NOMO-1 (cell line): ENCODE results near the gene GAB2.

Experiments
- DNase-seq, 2 experiments: peaks; one replicate each; lab custom pipeline; 2025; ENCODE audit not compliant: unreplicated experiment in 2 of 2; lab: John Stamatoyannopoulos, UW

Gene GAB2

DNA sequence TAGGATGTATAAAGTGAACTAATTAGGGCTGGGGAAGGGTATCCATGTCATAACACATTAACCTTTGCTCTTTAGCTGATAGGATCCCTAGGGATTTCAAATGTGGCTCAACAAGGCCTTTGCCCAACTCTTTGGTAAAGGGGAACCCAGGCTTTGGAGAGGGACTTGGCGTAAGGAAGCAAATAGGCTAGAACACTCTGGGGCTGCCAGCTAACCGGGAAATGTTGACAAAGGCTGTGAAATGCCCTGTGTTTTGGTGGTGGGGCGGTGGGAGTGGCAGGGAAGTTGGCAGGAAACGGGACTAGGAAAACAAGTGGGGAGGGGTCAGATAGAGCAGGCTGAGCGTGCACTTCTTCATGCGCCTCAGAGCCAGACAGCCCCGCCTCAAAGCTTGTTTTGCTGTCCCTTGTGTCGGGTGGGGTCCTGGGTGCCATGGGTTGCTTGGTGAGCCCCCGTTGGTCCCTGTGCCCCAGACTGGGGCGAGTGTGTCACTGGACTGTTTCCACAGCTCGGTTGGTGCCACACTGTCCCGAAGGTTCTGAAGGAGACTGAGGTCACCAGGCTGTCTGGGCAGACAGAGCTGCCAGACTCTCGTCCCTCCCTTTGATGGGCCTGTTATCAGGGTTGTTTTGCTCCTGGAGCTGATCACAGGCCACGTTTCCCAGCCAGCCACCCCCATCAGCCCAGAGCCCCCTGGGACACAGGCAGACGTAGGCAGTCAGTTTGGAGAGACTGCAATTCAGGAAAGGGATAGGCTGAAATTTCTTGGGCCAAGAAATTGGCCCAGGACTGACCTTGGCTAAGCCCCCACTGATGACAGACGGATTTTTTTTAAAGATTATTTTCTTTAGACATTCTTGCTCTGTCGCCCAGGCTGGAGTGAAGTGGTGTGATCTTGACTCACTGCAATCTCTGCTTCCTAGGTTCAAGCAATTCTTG lies 248.8 kb downstream of the GAB2 start:
- no peak for DNase-seq

DNA sequence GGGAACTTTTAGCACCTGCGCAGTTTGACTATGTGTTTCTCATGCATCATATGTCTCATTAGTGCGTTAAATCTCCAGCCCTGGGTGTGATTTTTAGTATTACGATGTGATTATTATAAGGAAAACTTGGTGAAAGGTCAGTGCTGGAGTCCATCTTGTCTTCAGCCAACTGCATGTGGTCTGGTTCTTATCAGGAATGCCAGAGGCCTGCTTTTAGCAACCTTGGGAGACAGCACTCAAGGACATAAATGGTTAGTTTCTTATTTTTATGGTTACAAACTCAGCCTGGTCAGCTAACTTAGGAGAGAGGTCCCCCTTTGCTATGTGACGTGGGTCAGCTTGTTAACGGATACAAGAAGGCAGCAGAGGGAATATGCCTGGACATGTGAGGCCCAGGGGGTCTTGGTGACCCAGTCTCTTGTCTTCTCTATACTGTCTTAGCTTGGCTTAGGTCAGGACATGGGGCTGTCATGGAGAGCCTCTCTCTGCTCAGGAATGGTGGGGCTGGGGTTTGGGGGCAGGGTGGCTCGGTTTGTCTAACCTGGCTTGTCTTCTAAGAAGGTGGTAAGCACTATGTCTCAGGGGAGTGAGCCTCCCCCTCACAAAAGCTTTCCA lies 250.7 kb downstream of the GAB2 start:
- DNase-seq = no peak
